Body of pancreas (tissue), 4 donors: ENCODE data around the gene SH2B3. TPM values are rescaled to one million over a fixed set of nuclear protein-coding genes. Genes with fewer than 3 reads are reported as not detected.

Source experiments
- ATAC-seq: fragments of 150-250 bp; one replicate; pipeline ENCODE4 v1.9.1; 2016
- DNase-seq, 4 donors: peaks; one replicate each; pipeline ENCODE4 v3.0.0-alpha.2; 2019
- H3K27ac ChIP-seq, 4 donors: fragments of 200-600 bp; sonication (generic); 1 replicate in 3 of 4; 2 replicates in 1 of 4; pipeline versions ENCODE4 v1.5.1 to v1.6.1; 2016 to 2019; ENCODE audit warnings: mild to moderate bottlenecking in 1 of 4, mixed read lengths in 1 of 4, moderate library complexity in 1 of 4
- H3K27me3 ChIP-seq, 2 donors: fragments of 200-600 bp; sonication (generic); one replicate each; pipeline ENCODE4 v1.6.0; 2016; ENCODE audit warnings: mild to moderate bottlenecking in 1 of 2
- H3K36me3 ChIP-seq, 2 donors: fragments of 200-600 bp; sonication (generic); replicated peaks in 1 of 2; 2 replicates each; pipeline ENCODE4 v1.5.1; 2016; ENCODE audit warnings: low read depth in 2 of 2; ENCODE audit not compliant: insufficient read depth in 1 of 2
- H3K4me1 ChIP-seq: fragments of 200-600 bp; sonication (generic); one replicate; pipeline ENCODE4 v1.6.0; 2016
- H3K4me3 ChIP-seq, 2 donors: fragments of 200-600 bp; sonication (generic); 1 replicate in 1 of 2; 2 replicates in 1 of 2; pipeline ENCODE4 v1.5.1; 2016 to 2019
- H3K9me3 ChIP-seq, 3 donors: fragments of 200-600 bp; sonication (generic); 1 replicate in 2 of 3; 2 replicates in 1 of 3; pipeline ENCODE4 v1.5.1; 2016
- CTCF ChIP-seq, 7 experiments: fragments of 450-650 bp in 4 of 7; fragments of 200-600 bp in 3 of 7; sonication (generic) in 3 of 7; IDR thresholded peaks; one replicate each; pipeline ENCODE4 v1.5.1; 2016 to 2019; ENCODE audit warnings: antibody characterized with exemption in 7 of 7
- POLR2A ChIP-seq, 3 donors: fragments of 450-650 bp; IDR thresholded peaks; one replicate each; pipeline ENCODE4 v1.6.1; 2016; ENCODE audit warnings: antibody characterized with exemption in 3 of 3, mild to moderate bottlenecking in 2 of 3
- WGBS, 2 donors: methylation state at CpG; one replicate each; pipeline ENCODE4 v1.1.5; 2017; 5-methylcytosine and 5-hydroxymethylcytosine counted together
- intact Hi-C: fragments of 100-400 bp; cut with DNase I; formaldehyde crosslinking; loops from one replicate; pipeline ENCODE4 v1.15.1; 2023
- total RNA-seq, 2 donors: library from RNA; depleted of rRNA; stranded (reverse); fragments of >200 nt; gene quantifications; one replicate each; pipeline ENCODE4 v1.1.0, GENCODE V29; 2016

The SH2B3 gene
- total RNA-seq, 2 donors from 2014 or later = 23.1 to 41.9 TPM

GRCh38 chr12:111413442-111414086 lies 7.8 kb downstream of the SH2B3 start:
- intact Hi-C loops = no loop called here
- no peaks in the 10 kb centered on the region for H3K9me3 ChIP-seq

GRCh38 chr12:111414711-111415252 lies 9.1 kb downstream of the SH2B3 start:
- Histone ChIP-seq H3K9me3 (no peaks in the 10 kb centered on the region), H3K36me3 (peaks cover 0 to 3% of the 10 kb centered on the region in 2 donors), H3K4me3 (no peak overlapping the region), H3K27ac (no peak overlapping the region), H3K27me3 (no peaks in the 10 kb centered on the region), H3K4me1 (peaks cover 38% of the 10 kb centered on the region)
- DNase-seq (no peak), ATAC-seq (no peak)
- WGBS, 2 donors = 90% methylated on average over 2 to 7 of the region's 7 CpGs
- TF ChIP-seq POLR2A (IDR thresholded peaks at IDR 0.05) = no peak
- TF ChIP-seq CTCF (IDR thresholded peaks at IDR 0.05) = no peak
- intact Hi-C loops = no loop called here

More at GRCh38 chr12:111413442-111414086, 7.8 kb downstream of the SH2B3 start:
- no peak for ATAC-seq
- 76 to 78% methylated on average over 9 to 12 of the region's 12 CpGs for WGBS, 2 donors
- DNase-seq = peak in 1 of 4 donors; percentile 46
- Histone ChIP-seq H3K27ac (peak overlapping the region in 2 of 4 donors; percentile 16 to 46), H3K27me3 (no peaks in the 10 kb centered on the region), H3K36me3 (no peaks in the 10 kb centered on the region), H3K4me3 (no peak overlapping the region), H3K4me1 (peaks cover 50% of the 10 kb centered on the region)
- no peak for TF ChIP-seq CTCF (IDR thresholded peaks at IDR 0.05)
- no peak for TF ChIP-seq POLR2A (IDR thresholded peaks at IDR 0.05)

- DNase-seq = no peak
- intact Hi-C loops = no loop called here
- Histone ChIP-seq H3K36me3 (peaks cover 0 to 3% of the 10 kb centered on the region in 2 donors), H3K27me3 (no peaks in the 10 kb centered on the region), H3K4me3 (no peak overlapping the region), H3K9me3 (no peaks in the 10 kb centered on the region), H3K4me1 (peaks cover 13% of the 10 kb centered on the region), H3K27ac (no peak overlapping the region)
- no peak for TF ChIP-seq POLR2A (IDR thresholded peaks at IDR 0.05)
- no peak for TF ChIP-seq CTCF (IDR thresholded peaks at IDR 0.05)
- 90 to 92% methylated on average over 2 of the region's 2 CpGs for whole genome bisulfite sequencing, 2 donors
- ATAC-seq = no peak
Observed at GRCh38 chr12:111417290-111417689, 11.6 kb downstream of the SH2B3 start.

DNA sequence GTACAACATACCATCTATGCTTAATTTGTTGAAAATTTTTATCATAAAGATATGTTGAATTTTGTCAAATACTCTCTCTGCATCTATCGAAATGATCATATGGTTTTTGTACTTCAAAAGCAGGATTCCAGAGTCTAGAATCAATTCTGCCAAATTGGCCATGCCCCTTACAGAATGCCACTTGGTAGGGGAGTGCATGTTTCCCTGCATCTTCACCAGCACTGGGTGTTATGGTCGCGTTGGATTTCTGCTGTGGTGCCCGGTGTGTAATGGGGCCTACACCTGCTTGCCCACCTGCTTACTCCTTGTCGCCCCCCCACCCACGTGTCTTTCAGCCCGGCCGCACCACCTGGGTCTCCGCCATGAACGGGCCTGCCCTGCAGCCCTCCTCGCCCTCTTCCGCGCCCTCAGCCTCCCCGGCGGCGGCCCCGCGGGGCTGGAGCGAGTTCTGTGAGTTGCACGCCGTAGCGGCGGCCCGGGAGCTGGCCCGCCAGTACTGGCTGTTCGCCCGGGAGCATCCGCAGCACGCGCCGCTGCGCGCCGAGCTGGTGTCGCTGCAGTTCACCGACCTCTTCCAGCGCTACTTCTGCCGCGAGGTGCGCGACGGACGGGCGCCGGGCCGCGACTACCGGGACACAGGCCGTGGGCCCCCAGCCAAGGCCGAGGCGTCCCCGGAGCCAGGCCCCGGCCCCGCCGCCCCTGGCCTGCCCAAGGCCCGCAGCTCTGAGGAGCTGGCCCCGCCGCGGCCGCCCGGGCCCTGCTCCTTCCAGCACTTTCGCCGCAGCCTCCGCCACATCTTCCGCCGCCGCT lies 12.3 kb downstream of the SH2B3 start:
- peaks cover 11% of the 10 kb centered on the region for H3K4me1 ChIP-seq
- 92 to 94% methylated on average over 1 to 57 of the region's 67 CpGs for WGBS, 2 donors
- TF ChIP-seq POLR2A (IDR thresholded peaks at IDR 0.05) (no peak), CTCF (IDR thresholded peaks at IDR 0.05) (no peak)
- DNase-seq (no peak), ATAC-seq (no peak)
- H3K27ac ChIP-seq = no peak overlapping the region
- intact Hi-C loops = no loop called here
- H3K36me3 ChIP-seq = peaks cover 0 to 3% of the 10 kb centered on the region in 2 donors
- H3K27me3 ChIP-seq = no peaks in the 10 kb centered on the region
- H3K9me3 ChIP-seq = no peaks in the 10 kb centered on the region
- no peak overlapping the region for H3K4me3 ChIP-seq
